Stimulated activated CD8-positive, alpha-beta memory T cell treated with anti-CD3 and anti-CD28 coated beads, Interleukin-12 subunit alpha, Interleukin-12 subunit beta, amount 100 ng/mL, for 4 hours (primary cell): ENCODE data around the gene PRLR.
"Not testable (repeated sequence)": the region's sequence is repeated elsewhere in the genome, so short reads cannot be mapped to it uniquely, and the experiment has no call there.

Experiments
- DNase-seq: peaks from one replicate; pipeline ENCODE4 v3.0.0-alpha.2; 2020; ENCODE audit warnings: low read depth

The PRLR gene

GRCh38 chr5:35127006-35127405 lies 103.3 kb downstream of the PRLR start:
- DNase-seq, result no peak

DNA sequence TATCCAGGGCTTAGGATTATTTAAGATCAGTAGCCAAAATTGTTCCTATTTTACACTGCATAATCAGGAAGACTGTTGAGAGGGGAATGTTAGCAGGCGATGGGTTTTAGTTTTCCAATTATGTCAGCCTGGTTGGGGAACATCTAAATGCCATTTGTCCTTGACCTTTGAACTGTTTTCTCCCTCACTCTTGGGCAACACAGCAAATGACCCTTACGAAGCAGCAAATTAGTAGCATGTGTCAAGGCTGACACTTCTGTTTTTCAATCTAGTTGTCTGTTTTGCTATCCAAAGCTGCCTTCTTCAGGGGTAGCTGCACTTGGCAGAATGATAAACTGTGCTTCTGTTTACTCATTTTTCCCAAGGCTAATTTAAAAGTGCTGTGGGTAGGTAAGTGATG lies 104.5 kb downstream of the PRLR start:
- no peak for DNase-seq

DNA sequence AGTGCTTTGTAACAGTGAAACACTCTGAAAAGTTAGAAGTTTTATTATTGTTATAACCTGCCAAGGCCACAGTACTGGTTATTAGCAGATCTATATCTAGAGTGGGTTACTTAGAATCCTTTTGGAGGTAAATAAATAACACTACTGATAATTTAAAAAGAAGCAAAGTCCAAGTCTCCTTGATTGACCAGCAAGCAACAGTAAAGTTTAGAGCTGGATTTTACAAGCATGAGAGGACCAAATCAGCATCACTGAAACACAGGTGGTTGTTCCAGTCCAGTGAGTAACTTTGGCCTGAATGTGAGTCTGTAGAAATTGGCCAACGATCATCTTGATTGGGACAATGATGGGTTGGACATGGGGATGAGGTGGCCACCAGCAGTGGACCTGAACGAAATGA lies 105.4 kb downstream of the PRLR start:
- DNase-seq, result no peak

GRCh38 chr5:35122819-35123218 lies 107.5 kb downstream of the PRLR start:
- no peak for DNase-seq

- DNase-seq, result no peak
Observed at GRCh38 chr5:35120715-35121114, 109.6 kb downstream of the PRLR start.

DNA sequence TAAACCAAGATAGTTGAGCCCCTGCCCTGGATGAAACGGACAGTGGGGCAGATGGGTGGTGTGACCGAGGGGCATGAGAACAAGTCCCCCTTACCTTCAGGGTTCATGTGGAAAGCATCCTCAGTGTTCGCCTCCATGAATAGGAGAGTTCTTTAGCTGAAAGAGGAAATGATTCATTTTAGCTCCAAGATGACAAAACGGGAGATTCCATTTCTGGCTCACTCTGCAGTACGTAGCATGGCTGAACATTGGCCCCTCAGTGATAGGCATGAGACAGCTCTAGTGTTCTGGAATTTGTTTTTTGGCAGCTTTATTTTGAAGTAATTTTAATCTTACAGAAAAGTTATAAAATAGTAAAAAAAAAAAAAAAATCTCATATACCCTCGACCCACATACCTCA lies 112.3 kb downstream of the PRLR start:
- no peak for DNase-seq

DNA sequence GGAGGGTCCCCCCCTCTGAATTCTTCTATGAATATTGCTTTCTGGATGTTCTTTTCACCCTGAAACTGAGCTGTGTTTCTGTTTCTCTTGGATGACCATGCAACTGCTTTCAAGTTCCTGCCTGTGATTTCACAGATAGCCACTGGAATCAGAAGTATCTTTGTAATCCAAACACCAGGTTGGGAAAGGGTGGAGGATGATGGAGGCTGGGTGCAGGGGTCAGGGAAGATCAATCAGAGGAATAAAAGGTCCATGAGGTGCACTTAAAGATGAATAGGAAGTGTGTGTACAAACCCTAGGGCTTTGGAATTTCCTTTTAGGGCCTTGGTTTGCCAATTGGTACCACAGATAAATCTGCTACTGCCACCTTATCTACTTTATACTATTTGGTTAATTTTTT lies 114.4 kb downstream of the PRLR start:
- DNase-seq, result no peak

GRCh38 chr5:35114698-35115097 lies 115.6 kb downstream of the PRLR start:
- DNase-seq, result no peak

DNA sequence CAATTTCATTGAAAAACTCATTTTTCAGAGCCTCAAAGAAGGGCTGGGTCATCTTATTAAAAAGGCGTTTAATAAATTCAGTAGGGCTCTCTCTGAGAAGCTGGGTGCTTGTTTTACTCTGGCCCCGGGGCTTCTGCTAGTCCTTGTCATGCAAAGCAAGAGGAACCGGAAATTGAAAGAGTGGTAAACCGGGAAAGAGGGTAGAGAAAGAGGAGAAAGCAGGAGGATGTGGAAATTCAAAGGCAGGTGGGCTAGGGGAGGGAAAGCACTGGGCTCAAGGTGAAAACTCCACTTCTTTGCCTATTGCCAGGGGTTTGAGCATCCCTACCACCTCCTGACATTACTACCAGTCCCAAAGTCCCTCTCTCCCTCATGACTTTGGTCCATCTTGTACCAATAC lies 118.0 kb downstream of the PRLR start:
- DNase-seq, result no peak

DNA sequence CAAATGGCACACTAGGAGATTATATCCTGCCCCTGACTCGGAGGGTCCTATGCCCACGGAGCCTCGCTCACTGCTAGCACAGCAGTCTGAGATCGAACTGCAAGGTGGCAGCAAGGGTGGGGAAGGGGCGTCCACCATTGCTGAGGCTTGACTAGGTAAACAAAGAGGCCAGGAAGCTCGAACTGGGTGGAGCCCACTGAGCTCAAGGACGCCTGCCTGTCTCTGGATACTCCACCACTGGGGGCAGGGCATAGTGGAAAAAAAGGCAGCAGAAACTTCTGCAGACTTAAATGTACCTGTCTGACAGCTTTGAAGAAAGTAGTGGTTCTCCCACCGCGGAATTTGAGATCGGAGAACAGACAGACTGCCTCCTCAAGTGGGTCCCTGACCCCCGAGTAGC lies 125.7 kb downstream of the PRLR start:
- DNase-seq, result not testable (repeated sequence)

DNA sequence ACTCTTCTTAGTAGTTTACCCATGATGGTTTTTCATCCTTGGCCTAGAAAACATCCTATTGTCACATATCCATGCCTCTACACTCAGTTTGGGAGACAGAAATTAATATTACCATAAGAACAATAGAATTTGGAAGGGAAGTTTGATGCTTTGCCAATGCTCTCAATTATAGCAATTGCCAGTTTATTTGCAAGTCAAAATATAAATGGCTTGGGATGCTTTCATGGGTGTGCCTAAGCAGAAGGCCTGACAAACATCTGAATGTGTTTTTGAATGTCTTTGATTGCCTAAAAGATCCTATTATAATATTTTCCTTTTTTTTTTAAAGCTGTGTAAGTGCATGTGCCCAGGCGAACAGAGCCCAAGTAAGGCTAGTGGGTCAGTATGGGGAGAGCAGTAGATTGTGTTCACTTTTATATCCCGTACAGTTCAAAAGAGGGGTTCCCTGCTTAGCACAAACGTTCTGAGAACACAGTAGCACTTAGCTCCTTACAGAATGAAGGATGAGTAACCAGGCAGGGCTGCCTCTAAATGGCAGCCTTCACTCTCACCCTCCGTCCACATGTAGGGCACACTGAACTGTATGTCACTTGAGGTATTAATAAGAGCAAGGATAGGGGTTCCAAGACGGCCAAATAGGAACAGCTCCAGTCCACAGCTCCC lies 126.5 kb downstream of the PRLR start:
- no peak for DNase-seq

- not testable (repeated sequence) for DNase-seq
Observed at GRCh38 chr5:35101720-35102119, 128.6 kb downstream of the PRLR start.

DNA sequence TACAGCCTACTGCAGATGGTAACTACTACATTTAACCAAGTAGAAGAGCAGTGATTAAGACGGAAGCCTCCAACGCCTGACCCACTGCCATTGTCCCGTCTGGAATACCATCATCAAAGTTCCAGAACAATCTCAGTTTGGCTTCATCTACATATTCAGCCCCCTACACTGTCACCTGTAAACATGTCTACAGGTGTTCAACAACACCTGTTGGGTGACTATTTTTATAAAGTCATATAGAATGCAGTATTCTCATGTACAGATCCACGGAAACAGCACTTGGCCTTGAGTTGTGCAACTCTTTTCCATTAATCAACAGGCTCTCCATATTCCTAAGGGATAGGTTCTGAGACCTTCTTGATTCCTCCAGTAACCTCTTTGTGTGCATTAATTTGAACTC lies 129.3 kb downstream of the PRLR start:
- no peak for DNase-seq

- DNase-seq, result no peak
Observed at GRCh38 chr5:35098214-35098613, 132.1 kb downstream of the PRLR start.

DNA sequence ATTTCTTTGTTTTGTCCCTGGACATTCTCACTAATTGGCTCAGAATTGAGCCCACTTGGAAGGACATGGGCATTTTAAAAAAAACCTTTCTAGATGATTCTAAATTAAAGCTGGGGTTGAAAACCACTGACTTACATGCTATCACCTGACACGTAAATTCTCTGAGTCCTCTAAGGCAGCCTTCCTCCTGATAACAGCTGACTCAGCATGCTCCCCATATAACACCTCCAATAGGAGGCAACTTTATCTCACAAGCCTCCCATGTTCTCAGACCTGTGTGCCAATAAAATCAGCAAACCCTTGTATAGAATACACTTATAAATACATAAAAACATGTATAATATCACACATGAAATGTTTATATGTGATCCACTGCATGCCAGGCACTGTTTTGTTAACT lies 133.4 kb downstream of the PRLR start:
- DNase-seq, result no peak

GRCh38 chr5:35096216-35096615 lies 134.1 kb downstream of the PRLR start:
- DNase-seq, result no peak

GRCh38 chr5:35095366-35095765 lies 134.9 kb downstream of the PRLR start:
- DNase-seq, result no peak

GRCh38 chr5:35094948-35095347 lies 135.3 kb downstream of the PRLR start:
- DNase-seq, result no peak

DNA sequence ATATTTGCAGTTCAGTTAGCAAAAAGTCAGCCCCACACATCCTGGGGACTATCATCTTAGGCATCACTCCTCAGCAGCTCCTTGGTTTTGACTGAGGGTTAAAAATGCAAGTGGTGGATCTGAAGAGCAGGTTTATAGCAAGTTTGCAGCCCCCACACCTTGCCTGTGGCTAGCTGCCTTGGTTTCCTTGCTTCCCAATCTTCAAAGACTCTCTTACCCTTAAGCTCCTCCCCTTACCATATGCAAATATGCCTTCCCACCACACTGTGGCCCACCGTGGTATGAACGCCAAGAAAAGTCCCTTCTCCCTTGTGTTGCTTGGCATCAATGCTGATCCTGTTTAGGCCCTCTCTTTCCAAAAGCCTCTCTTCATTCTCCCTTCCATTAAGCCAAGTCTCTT lies 137.6 kb downstream of the PRLR start:
- DNase-seq, result no peak

- no peak for DNase-seq
Observed at GRCh38 chr5:35091704-35092103, 138.6 kb downstream of the PRLR start.

GRCh38 chr5:35089334-35090314 lies 140.7 kb downstream of the PRLR start:
- peak; percentile 2 for DNase-seq

- DNase-seq, result no peak
Observed at GRCh38 chr5:35087991-35088390, 142.3 kb downstream of the PRLR start.

DNA sequence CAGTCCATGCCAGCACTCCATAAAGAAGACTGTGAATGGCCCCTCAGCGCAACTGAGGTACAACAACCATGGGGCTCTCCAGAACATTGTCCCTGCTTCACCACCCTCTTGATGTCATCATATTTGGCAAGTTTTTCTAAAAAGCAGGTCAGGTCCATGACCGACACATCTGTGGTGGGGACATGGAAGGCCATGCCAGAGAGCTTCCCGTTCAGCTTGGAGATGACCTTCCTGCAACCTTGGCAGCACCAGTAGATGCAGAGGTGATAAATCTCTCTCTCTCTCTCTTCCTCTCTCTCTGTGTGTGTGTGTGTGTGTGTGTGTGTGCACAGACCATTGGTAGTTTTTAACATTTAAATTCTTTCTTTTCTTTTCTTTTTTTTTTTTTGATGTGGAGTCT lies 147.1 kb downstream of the PRLR start:
- DNase-seq, result no peak
